PC-9 (cell line): ENCODE measurements around the gene SLC8A1. TPM values are rescaled to one million over a fixed set of nuclear protein-coding genes. Genes with fewer than 3 reads are reported as not detected.
A peak's percentile ranks its signal among the peaks of the same experiment; 100 is the strongest.

Source experiments
- BruUV-seq: library from RNA; stranded (reverse); fragments of 400-500 nt; replicated peaks from 2 replicates; lab custom pipeline; 2021; lab: Mats Ljungman, UMichigan
- CTCF ChIA-PET: fragments of 300-600 bp; sonication (Branson Sonifier 250); formaldehyde crosslinking; loops from one replicate; lab custom pipeline; 2022; ENCODE audit warnings: antibody characterized with exemption; lab: Charles Lee
- POLR2A ChIA-PET: fragments of 300-600 bp; sonication (Branson Sonifier 250); formaldehyde crosslinking; loops from one replicate; lab custom pipeline; 2022; ENCODE audit warnings: antibody characterized with exemption; ENCODE audit not compliant: unreplicated experiment; lab: Charles Lee
- DNase-seq, 2 experiments: peaks; one replicate each; pipeline versions ENCODE4 v3.0.0 to v3.0.0-alpha.2; 2015 to 2022; ENCODE audit warnings: mixed read lengths in 1 of 2
- H2AFZ ChIP-seq: fragments of 200-600 bp; sonication (generic); 2 replicates; pipeline ENCODE4 v1.8.1; 2017; ENCODE audit warnings: antibody characterized with exemption
- H3F3A ChIP-seq: fragments of 200-600 bp; sonication (generic); 2 replicates; pipeline ENCODE4 v1.8.1; 2017; ENCODE audit warnings: antibody characterized with exemption, mild to moderate bottlenecking, low read depth; ENCODE audit not compliant: insufficient read depth
- H3K27ac ChIP-seq: fragments of 200-600 bp; sonication (generic); 2 replicates; pipeline ENCODE4 v1.6.1; 2016; ENCODE audit warnings: mixed run types
- H3K27me3 ChIP-seq: fragments of 200-600 bp; sonication (generic); 2 replicates; pipeline ENCODE4 v1.6.1; 2016; ENCODE audit warnings: low read depth, mixed run types; ENCODE audit not compliant: insufficient read depth
- H3K36me3 ChIP-seq: fragments of 200-600 bp; sonication (generic); 2 replicates; pipeline ENCODE4 v1.6.1; 2016; ENCODE audit warnings: low read depth, mixed run types
- H3K4me1 ChIP-seq: fragments of 200-600 bp; sonication (generic); replicated peaks from 2 replicates; pipeline ENCODE4 v1.6.1; 2016; ENCODE audit warnings: mixed run types; ENCODE audit not compliant: insufficient read depth
- H3K4me2 ChIP-seq: fragments of 200-600 bp; sonication (generic); 2 replicates; pipeline ENCODE4 v1.6.1; 2017; ENCODE audit warnings: mixed run types
- H3K4me3 ChIP-seq: fragments of 200-600 bp; sonication (generic); 2 replicates; pipeline ENCODE4 v1.6.1; 2016; ENCODE audit warnings: mixed run types
- H3K79me2 ChIP-seq: fragments of 200-600 bp; sonication (generic); 2 replicates; pipeline ENCODE4 v1.6.1; 2017; ENCODE audit warnings: low read depth, mixed run types
- H3K9me2 ChIP-seq: fragments of 200-600 bp; sonication (generic); 2 replicates; pipeline ENCODE4 v1.8.1; 2017; ENCODE audit warnings: mild to moderate bottlenecking; ENCODE audit not compliant: insufficient read depth
- H3K9me3 ChIP-seq: fragments of 200-600 bp; sonication (generic); 2 replicates; pipeline ENCODE4 v1.8.1; 2016; ENCODE audit warnings: low read depth; ENCODE audit not compliant: insufficient read depth
- H4K20me1 ChIP-seq: fragments of 200-600 bp; sonication (generic); 2 replicates; pipeline ENCODE4 v1.8.1; 2017; ENCODE audit not compliant: insufficient read depth
- EZH2 ChIP-seq: fragments of 200-600 bp; sonication (generic); IDR thresholded peaks from 2 replicates; pipeline ENCODE4 v1.8.0; 2017; ENCODE audit warnings: antibody characterized with exemption, low read depth
- intact Hi-C: fragments of 100-400 bp; cut with micrococcal nuclease; formaldehyde crosslinking; loops from one replicate; pipeline ENCODE4 v1.10.0; 2022; ENCODE audit not compliant: unreplicated experiment
- total RNA-seq: library from RNA; stranded (reverse); gene quantifications from 2 replicates; pipeline ENCODE4 v1.2.3, GENCODE V29; 2021
- TF ChIP-seq, protein P1 (sequence below): fragments of 200-600 bp; sonication (generic); conservative IDR thresholded peaks from 2 replicates; pipeline ENCODE4 v1.6.1; 2017; ENCODE audit warnings: mixed run types, antibody characterized with exemption, mild to moderate bottlenecking, moderate library complexity

SLC8A1 gene
- total RNA-seq, 1 experiment from 2014 or later, result 13.5 TPM

DNA sequence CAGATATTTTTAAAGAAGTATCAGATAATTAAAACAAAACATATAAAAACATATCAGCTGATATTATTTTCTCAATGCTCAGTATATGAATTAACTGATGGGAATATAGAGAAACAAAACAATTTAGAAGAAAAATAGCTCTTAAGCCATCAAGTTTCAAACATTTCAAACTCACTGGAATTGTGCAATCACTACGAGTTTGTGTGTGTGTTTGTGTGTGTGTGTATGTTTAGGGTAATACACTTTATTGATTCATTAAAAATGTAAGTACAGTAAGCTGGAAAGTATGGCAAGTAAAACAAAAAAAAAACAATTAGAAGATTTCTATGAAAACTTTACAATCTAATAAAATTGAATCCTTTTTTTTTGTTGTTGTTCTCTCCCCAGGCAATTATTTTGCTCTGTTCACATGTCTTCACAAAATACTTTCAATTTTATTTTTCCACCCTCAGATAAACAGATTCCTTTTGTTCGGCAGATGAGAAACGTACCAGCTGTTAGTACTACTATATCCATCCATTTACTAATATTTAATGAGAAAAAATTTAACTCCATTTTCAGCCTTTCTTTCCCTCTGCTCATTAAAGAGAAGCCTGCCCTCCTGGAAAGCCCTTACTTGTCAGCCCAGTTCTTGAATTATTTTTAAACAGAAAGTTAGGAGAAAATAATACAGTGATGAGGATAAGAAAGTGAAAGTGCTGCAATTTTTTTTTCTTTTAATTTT lies 87.6 kb downstream of the SLC8A1 start:
- POLR2A ChIA-PET, result no interaction called here
- intact Hi-C loops, result no loop called here
- no peak overlapping the region for H3K4me3 ChIP-seq

DNA sequence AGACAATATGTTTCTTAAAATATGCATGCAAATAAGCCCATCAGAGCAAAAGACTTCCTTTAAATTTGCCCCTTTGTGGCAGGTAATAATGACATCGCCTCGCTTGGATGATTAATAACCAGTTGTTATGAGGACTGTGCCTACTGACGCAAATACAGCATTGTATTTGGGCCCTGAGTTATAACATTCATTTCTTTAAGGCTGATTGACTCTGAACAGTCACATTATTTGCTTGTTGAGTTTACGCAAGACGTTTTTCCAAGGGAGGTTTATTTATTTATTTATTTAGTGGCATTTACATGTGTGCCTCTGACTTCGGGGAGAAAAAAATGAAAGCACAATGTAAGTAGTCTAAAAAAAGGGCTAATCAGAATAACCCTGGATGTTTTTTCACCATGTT lies 88.3 kb downstream of the SLC8A1 start:
- H3K4me1 ChIP-seq, result no peaks in the 10 kb centered on the region
- H3K4me3 ChIP-seq, result no peak overlapping the region
- H3K36me3 ChIP-seq, result no peaks in the 10 kb centered on the region
- CTCF ChIA-PET, result no interaction called here
- H4K20me1 ChIP-seq, result no peaks in the 10 kb centered on the region
- intact Hi-C loops, result no loop called here
- no TSS peak for BruUV-seq
- no peaks in the 10 kb centered on the region for H3K27me3 ChIP-seq
- no peak for DNase-seq
- H3K27ac ChIP-seq, result no peak overlapping the region
- H3K4me2 ChIP-seq, result no peak overlapping the region
- POLR2A ChIA-PET, result no interaction called here
- H3K9me2 ChIP-seq, result no peaks in the 10 kb centered on the region; the same call in 1 of the 2 replicates
- TF ChIP-seq, protein P1, sequence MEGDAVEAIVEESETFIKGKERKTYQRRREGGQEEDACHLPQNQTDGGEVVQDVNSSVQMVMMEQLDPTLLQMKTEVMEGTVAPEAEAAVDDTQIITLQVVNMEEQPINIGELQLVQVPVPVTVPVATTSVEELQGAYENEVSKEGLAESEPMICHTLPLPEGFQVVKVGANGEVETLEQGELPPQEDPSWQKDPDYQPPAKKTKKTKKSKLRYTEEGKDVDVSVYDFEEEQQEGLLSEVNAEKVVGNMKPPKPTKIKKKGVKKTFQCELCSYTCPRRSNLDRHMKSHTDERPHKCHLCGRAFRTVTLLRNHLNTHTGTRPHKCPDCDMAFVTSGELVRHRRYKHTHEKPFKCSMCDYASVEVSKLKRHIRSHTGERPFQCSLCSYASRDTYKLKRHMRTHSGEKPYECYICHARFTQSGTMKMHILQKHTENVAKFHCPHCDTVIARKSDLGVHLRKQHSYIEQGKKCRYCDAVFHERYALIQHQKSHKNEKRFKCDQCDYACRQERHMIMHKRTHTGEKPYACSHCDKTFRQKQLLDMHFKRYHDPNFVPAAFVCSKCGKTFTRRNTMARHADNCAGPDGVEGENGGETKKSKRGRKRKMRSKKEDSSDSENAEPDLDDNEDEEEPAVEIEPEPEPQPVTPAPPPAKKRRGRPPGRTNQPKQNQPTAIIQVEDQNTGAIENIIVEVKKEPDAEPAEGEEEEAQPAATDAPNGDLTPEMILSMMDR, result no peak
- no peak for TF ChIP-seq EZH2
- no peak overlapping the region for H2AFZ ChIP-seq
- no peaks in the 10 kb centered on the region for H3K79me2 ChIP-seq
- no peaks in the 10 kb centered on the region; the same call in 1 of the 2 replicates for H3K9me3 ChIP-seq
- H3F3A ChIP-seq, result no peaks in the 10 kb centered on the region

More for the DNA sequence above, 87.6 kb downstream of the SLC8A1 start:
- Histone ChIP-seq H3K79me2 (no peaks in the 10 kb centered on the region), H3K4me1 (no peaks in the 10 kb centered on the region), H2AFZ (peak overlapping the region; percentile 39; the same call in 1 of the 2 replicates), H3K4me2 (no peak overlapping the region), H4K20me1 (no peaks in the 10 kb centered on the region), H3K9me2 (no peaks in the 10 kb centered on the region; the same call in 1 of the 2 replicates), H3K36me3 (no peaks in the 10 kb centered on the region), H3F3A (no peaks in the 10 kb centered on the region), H3K27ac (no peak overlapping the region), H3K9me3 (no peaks in the 10 kb centered on the region; the same call in 1 of the 2 replicates), H3K27me3 (no peaks in the 10 kb centered on the region)
- CTCF ChIA-PET, result no interaction called here
- no peak for TF ChIP-seq EZH2
- TF ChIP-seq, protein P1, result no peak
- DNase-seq, result no peak
- BruUV-seq, result no TSS peak

DNA sequence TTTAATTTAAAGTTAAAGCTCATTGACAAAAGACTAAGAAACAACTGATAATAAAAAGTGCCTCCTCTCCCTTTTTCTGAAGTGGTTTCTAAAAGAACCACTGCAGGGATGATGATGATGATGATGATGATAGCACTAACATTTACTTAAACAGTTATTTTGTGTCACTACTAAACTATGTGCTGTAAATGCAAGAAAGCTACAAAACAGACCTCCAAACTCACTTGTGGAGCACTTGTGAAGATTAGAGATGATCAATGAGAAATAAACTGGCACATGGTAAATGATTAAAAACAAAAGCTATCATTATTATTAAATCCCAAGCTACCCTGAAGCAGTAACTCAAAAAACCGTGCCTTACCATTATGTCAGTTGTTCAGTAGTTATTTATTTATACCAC lies 88.7 kb downstream of the SLC8A1 start:
- intact Hi-C loops, result no loop called here
- ChIA-PET POLR2A (no interaction called here), CTCF (no interaction called here)

More for the DNA sequence above, 88.7 kb downstream of the SLC8A1 start:
- H3K9me3 ChIP-seq, result no peaks in the 10 kb centered on the region; the same call in 1 of the 2 replicates
- H3K4me2 ChIP-seq, result no peak overlapping the region
- no peak overlapping the region for H3K27ac ChIP-seq
- TF ChIP-seq, protein P1, result no peak
- no peak for TF ChIP-seq EZH2
- BruUV-seq, result no TSS peak
- DNase-seq, result no peak
- H3F3A ChIP-seq, result no peaks in the 10 kb centered on the region
- no peaks in the 10 kb centered on the region for H3K9me2 ChIP-seq
- no peak overlapping the region for H3K4me3 ChIP-seq
- no peaks in the 10 kb centered on the region for H3K36me3 ChIP-seq
- H3K4me1 ChIP-seq, result no peaks in the 10 kb centered on the region
- no peaks in the 10 kb centered on the region for H3K79me2 ChIP-seq
- no peak overlapping the region for H2AFZ ChIP-seq
- no peaks in the 10 kb centered on the region for H4K20me1 ChIP-seq
- no peaks in the 10 kb centered on the region for H3K27me3 ChIP-seq
